Kidney capillary endothelial cell (primary cell): ENCODE measurements around the gene ALKBH3.

ENCODE experiments used
- DNase-seq: peaks from one replicate; pipeline ENCODE4 v3.0.0-alpha.2; 2018; ENCODE audit warnings: low spot score

The ALKBH3 gene

DNA sequence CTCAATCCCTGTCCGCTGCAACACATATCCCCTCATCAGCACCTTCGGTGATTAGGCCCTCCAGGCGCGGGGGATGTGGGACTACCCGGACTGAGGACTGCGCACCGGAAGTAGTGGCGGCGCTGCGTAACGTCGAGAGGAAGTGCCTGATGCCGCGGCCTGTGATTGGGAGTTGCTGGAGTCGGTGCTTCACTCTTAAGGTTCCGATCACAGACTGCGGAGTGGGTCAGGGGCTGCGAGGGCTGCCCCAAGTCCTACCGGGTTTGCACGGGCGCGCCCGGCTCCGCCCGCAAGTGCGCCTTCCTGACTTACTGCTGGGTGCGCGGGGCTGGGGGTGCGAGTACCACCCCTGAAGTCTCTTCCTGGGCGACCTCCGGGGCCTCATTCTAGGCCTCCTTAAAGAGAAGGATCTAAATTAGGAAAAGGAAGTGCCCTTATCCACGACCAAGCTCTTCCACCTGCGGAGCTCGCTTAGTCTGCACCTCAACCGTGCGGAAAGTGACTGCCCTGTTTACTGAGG, at the start of gene ALKBH3:
Gene ALKBH3, plus strand, starts transcription at position 192 of the 520 bp plus-strand sequence. CDS start 1,822 bp downstream, outside the sequence.
- peak; percentile 90 for DNase-seq

DNA sequence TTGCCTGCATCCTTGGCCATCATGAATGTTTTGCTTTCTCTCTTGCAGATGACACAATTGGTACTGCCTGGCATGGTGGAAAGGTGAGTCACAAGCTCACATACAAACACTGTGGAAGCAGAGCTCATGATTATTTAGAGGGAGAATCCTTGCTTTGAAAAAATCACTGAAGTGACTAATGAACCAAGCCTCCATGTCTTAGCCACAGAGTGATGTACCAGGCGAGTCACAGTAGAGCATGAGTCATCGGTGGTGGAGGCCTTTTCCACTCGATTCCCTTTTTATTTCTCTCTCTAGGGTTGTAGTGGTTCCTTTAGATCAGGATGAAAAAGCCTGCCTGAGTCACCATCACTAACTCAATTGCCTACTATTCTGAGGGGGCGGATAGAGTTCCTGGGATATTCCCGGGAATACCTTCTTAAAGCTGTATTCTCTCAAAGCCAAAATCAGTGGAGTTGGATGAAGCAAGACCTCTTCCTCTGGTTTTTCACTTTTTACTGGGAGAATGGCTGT, 49.6 kb upstream of the ALKBH3 start:
- DNase-seq: peak; percentile 100

DNA sequence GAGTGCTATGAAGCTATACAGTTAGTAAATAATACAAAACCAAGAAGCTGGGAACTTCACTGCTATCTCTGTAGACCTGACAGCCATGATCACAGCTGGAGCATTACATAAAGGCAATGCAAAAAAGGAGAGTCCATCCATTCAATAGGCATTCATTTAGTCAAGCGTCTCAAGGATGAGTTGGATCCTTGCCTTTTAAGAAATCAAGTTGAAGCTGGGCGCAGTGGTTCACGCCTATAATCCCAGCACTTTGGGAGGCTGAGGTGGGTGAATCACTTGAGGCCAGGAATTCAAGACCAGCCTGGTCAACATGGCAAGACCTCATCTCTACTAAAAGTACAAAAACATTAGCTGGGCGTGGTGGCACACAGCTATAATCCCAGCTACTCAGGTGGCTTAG, 48.1 kb upstream of the ALKBH3 start:
- DNase-seq: no peak

DNA sequence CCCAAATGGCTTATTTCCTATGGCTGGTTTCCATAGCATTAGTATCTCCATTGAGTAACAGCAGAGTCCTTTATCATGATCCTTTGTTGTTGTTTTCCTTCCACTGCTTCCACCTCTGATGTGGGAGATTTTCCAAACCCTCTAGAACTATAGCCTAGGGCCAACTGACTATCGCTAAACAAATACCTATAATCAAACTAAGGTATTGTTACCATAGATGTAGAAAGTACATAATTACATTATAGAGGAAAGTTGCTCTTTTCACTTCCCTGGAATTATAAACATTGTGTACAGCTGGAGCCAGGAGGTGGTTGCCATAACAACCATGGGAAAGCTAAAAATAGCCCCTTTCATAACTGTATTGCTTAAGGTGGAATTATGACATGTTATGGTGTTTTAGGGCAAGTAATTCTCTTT, 47.0 kb upstream of the ALKBH3 start:
- no peak for DNase-seq

DNA sequence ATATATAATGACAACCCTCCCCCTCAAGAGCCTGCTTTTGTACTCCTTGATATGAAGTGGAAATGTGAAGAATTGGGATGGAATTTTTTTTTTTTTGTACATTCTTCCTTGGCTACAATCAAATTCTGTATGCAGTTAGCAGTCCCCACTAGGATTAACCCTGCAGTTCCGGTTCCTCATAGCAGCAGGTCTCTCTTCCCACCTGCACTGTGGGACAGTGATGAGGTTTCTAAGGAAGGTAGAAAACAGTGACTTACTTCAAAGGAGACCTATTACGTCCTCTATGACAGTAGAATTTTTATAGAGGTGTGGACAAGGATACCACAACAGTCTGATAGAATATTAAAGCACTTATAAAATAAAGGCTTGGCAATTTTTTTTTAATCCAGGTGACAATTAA, 46.3 kb upstream of the ALKBH3 start:
- DNase-seq: no peak

DNA sequence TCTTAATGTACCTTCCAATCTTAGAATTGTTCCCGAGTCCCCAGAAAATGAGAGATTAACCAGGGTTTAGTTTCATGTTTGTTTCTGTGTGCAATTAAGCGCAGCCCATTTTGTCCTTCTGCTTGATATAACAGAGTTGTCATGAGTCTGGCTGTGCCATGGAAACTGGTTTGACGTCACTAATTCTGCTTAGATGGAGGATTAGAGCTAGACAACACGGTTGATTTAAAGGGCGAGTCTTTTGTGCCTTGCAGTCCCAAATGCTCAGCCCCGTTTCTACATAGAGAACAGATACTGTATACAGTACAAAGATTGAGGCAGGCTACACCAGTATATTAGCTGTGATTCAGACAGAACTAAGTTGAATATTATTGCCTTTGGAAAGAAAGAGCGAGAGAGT, 45.5 kb upstream of the ALKBH3 start:
- DNase-seq: no peak

DNA sequence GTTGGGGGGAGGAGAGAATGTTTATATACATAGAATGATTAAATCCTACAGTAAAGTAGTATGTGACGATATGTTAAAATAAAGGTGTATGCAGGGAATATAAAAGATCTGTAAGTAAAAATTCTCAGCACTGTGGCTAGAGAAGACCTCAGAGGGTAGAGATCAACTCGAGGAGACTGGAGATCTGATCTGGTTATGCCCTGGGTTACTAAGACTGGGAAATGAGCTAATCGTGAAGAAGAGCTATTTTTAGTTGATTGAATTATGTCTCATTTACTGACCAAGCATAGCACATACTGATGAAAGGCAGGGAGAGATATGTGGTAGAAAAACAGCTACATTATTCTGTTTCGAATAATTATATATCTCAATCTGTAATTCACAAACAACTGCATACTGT, 42.8 kb upstream of the ALKBH3 start:
- peak; percentile 4 for DNase-seq

DNA sequence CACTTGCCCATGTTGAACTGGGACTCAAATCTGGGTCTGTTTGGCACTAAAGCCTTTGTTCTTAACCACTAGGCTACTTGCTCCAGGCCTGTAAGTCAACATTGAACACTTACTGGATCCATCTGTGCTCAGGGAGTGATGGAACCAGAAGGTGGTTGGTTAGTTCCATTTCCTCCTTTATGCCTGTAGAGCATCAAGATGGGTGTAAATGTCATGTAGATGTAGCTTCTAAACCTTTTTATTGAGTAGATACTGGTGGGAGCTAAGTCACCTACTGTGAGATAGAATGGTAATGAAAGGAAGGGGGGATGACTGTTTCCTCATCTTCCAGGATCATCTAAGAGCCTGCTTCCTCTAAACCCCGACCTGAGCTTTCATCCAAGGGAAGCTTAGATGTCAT, 38.6 kb upstream of the ALKBH3 start:
- no peak for DNase-seq

DNA sequence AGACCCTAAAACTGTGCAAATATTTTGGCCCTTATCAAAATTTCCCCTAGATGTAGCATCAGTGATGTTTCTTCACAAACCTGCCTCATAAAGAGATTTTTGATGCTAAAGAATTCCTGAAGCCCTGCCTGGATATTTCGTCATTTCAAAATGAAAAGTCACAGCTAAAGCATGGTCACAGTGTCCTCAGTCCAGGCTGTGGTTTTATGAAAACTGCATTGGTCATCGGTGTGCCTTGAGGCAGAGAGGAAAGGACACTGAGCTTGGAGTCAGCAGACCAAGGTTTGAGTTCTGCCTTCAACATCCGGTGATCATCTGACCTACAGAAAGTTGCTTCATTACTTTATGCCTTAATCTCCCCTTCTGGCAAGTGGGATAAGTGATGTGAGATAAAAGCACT, 34.8 kb upstream of the ALKBH3 start:
- no peak for DNase-seq

DNA sequence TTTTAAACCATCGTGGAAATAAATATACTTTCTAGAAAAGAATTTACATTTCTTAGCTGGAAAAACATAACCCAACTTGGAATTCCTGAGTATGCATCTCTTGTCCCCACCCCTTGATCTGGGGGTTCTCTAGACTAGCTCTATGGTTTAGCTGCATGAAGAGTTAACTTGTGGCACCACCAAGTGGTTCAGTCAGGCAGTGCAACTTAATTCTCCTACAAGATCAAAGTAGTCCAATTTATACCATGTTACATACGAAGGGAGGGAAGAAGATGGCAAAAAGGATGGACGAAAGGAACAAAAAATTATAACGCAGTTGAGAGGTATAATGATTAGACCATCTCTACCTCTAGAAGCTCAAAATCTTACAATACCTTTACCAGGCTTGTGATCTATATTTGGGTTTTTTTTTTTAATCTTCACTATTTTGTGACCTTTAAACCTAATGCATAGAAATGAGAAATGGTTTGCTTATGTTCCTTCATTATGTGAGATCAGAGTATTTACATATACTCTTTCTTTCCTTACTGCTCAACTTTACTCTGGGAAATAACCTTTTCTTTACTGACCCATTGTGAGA, 28.5 kb upstream of the ALKBH3 start:
- DNase-seq: peak; percentile 66

DNA sequence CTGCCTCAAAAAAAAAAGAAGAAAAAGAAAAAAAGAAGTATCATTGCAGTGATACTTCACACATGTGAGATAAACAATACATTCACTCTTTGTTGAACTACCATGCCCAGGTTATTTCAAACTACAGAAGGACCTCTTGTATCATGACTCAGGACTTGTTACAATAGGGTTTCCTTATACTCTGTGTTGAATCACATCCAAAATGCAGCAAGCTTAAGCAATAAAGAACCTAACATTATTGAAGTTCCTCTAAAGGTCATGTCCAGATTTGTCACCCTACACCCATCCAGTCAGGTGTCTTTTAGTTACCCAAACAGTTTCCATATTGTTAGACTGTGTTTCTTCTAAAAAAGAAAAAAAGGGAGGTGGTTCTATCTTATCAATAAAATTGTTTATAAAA, 26.9 kb upstream of the ALKBH3 start:
- DNase-seq: no peak

DNA sequence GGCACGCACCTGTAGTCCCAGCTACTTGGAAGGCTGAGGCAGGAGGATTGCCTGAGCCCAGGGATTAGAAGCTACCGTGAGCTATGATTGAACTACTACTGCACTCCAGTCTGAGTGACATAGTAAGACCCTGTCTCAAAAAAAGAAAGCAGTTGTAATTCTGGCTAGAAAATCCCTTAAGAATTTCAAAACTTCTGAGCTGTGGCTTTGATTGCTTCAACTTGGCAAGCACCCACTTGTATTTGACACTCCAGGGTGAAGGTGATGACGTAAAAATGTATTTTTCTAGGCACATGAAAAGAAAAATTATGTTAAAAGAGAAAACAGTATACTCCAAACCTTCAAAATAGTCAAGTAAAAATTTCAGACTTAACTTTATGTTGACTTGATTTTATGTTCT, 23.6 kb upstream of the ALKBH3 start:
- DNase-seq: no peak

DNA sequence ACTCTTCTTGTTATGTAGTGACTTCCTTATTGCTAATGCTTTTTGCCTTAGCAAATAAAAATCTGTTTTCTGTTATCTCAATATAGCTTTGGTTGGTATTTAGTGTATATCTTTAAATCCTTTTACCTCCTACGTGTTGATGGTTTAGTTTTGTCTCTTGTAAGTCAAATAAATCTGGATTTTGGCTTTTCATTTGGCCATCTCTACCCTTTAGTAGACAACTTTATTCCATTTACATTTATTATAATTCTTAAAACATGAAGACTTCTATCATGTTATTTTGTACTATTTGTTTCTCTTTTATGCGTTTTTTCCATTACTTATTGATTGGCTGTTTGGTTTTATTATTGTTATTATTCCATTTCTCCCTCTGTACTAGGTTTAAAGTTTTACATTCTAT, 19.5 kb upstream of the ALKBH3 start:
- no peak for DNase-seq

DNA sequence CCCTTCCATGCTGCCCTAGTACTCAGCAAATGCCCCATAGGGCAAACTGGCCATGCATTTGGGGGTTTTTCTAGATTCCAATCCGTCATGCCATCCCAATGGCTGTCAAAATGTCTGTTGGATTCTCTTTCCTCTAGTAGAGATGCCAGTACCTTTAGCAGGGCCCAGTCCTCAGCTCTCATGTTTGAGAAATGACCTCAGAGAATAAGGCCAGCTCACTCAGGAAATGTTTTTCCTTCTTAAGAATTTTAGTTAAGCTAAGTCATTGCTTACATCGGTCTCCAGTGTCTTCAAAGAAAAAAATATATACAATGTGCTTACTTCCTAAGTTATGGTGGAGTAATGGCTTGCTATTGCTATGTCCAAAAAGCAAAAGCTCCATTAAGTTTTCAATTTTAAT, 14.1 kb upstream of the ALKBH3 start:
- DNase-seq: peak; percentile 35

DNA sequence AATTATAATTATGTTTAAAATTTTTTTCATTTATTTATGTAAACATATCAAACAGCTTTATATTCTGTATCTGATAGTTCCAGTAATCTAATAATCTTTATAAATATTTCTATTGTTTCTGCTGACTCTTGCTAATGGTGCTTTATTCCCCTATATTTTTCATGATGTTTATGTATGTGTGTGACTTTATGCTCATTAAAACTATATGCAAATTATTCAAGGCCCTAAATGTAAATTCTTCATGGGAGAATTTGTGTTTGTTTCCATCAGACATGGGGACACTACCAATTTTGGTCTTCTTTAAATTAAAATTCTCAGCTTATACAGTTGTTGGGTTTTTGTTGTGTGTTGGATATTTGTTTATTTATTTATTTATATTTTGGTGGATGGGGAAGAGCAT, 13.7 kb upstream of the ALKBH3 start:
- DNase-seq: no peak

DNA sequence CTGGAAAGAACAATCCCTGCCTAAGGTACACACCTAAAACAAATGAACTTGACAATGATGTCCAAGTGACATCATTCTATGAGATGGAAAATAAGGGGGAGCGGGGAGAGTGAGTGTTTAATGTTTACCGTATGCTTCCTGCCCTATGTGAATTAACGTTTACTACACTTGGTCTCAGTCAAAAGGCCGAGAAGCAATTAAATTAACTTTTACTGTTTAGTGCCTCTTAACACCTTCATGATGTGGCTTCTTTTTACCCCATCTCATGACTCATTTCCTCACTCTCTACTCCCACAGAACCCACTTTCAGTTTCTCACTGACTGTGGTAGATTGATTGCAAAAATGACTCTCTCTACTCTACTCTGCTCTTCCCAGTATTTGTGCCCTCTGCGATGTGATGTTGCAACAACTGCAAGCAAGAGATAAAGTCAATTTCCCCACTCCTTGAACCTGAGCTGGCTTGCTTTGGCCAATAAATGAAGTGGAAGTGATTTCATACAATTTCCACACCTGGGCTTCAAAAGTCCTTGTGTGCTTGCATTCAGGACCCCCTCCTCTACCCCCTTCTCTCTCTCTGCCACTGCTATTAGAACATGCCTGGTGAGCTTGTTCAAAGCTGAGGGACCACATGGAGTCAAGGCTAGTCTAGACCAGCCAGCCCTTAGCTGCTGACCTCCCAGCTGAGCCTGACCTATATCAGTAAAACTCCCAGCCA, 11.6 kb upstream of the ALKBH3 start:
- DNase-seq: no peak

DNA sequence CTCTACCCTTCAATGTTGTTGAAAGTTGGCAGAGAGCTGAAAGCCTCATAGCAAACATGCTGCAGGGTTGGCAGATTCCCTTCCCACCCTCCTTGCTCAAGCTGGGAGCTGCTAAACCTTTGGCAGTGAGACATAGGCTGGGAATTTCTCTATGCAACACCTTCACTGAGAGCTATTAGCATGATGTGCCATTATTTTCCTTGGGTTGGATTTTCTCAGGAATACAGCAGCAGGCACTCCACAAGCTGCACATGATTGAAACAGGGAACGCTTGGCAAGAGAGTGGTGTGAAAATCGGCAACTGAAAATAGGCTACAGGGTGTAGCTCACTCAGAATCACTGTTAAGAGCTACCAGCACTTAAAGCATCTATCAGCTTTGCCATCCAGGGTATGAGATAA, 9.6 kb upstream of the ALKBH3 start:
- DNase-seq: no peak

DNA sequence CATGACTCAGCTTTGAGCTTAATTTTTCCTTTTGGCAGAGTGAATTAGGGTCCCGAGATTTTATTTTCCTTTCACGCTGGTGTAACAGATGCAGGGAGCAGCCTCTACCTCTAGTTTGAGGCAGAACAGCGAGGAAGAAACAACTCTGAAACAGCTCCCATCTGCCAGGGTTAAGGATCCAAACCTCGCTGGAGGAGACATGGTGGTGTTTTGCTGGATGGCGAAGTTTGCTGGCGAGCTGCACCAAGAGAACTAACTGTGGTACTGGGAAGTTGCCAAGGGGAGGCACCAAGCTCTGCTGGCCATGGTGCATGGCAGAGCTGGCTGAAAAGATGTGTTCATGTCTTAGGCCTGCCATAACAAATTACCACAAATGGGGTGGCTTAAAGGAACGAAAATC, 7.6 kb upstream of the ALKBH3 start:
- DNase-seq: no peak

DNA sequence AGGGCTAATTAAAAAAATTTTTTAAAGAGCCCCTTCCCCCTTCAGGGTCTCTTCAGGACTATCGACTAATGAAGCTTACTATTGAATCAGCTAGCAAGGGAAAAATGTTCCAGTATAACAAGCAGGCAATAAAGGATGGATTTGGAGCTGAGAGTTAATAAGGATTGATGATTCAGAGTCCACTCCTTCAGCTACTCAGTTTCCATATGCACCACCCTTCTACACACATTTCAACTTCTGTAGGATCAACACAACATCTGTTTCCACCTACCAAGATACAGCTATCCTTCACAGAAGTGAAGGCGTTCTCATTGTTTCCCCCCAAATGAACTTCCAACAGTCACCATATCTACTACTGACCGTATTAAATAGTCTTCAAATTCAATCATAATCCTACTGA, 6.6 kb upstream of the ALKBH3 start:
- DNase-seq: no peak

DNA sequence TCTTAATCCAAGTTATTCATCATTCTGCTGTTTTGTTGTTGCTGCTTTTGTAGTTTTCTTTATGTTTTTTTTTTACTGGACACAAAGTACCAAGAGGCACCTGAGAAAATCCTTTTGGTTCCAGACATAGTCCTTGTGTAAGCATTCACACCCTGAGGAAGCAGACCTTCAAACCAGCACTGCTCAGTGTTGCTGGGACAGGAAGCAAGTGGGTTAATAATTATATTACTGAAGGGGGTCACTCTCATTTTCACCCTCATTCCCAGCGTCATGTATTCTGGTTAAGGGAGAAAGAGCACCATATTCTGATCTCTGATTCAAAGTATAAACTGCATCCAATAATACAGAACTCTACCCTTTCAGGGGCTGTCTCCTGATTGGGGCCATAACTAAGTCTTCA, 5.9 kb upstream of the ALKBH3 start:
- DNase-seq: no peak

DNA sequence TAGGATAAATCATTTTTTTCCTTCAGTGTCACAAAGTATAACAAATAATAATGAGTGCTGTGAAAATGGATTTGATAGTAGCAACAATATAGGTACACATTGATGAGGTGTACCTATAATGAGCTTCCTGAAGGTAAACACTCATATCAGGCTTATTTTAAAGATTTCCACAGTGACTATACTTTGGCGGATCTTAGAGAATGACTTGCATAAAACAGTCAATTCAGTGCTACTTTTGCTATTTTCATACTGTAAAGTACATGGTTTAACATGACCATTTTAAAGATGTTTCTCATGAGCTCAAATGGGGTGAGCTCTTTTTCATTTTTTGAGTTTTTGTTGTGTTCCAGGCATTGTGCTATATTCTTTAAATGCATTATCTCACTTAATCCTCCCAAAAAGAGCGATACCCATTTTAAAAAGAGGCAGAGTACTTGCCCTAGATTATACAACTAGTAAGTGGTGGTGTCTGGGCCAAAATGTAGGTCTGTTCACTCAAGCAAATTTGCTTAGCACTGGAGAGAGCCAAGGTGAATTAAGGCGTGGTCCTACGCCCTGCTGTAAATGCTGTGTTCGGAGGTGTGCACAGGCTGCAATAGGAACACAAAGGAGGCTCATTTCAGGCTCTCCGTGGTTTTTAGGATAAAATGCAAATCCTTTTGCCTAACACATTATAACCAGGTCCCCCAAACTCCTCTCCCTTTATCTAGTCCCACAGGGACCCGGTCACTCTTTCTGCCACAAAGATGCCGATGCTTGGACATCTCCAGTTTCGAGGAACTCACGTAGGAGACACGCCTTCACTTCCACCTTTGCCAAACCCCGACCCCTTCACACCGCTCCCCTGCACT, 617 bp upstream of the ALKBH3 start:
- DNase-seq: no peak

DNA sequence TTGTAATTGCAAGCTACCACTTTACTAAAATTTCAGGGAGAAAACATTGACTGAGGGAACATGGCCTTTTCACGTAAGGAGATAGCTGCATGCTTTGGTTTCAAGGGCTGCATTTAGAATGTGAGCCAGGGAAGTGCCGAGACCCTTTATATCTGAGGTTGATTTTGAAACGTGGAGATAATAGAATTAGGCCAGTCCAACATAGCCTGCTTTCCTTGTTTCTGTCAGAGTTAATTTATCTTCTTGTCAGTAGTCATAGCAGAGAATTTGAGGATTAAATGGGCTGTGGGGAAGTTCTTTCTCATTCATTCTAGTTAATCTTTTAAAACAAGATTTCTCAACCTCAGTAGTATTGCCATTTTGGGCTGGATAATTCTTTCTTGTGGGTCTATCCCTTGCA, 12.2 kb downstream of the ALKBH3 start:
- DNase-seq: no peak

DNA sequence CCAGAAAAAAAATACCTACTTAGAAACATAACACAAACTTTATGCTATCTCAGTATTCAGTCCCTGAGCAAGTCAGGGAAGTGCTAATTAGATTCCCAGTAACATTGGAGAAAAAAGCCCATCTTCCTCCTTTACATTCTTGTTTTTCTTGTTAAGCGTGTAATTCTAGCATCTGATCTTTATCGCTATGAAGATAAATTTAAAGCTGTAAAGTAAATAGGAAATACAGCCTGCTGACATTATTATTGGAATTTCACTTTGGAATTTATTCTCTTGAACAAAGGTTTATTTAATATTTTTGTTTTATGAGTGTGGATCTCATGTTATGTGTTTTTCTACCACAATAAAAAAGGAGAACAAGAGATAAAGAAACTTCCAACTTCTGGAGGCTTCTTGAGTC, 13.9 kb downstream of the ALKBH3 start:
- no peak for DNase-seq
